Measurements from ENCODE around the gene PADI6. TPM values are rescaled to one million over a fixed set of nuclear protein-coding genes. Genes with fewer than 3 reads are reported as not detected.

Gene PADI6
- total RNA-seq, 1 donor from 2014 or later, result not detected

DNA sequence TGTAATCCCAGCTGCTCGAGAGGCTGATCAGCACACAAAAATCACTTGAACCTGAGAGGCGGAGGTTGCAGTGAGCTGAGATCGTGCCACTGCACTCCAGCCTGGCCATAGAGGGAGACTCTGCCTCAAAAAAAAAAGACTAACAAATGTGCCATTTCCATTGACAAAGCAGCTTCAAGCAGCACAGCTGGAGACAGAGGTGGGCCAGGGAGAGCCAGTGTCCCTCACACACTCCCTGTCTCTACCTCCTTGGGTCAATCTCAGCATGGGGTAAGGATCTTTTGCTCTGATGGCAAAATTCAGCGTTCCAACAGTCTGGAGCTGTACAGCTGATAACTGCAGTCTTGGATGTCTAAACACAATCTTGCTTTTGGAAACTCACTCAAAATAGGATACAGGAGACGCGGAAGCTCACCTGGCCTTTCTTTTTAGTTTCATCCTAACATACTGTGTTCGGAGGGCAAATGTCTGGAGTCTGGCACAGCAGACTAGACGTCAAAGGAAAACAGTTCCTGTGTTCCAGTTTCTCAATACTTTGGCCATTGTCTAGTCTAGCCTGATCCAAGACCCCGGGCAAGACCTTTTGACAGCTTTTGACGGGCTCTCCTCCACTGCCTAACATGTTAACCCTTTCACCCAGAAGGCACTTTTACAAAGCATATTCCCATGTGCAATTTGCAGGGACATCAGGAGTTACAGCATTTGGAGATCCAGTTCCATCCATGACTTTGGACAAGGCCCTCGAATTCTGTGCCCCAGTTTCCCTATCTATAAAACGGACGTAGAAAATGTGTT is 64.6 kb downstream of the PADI6 start:
- Mint-ChIP-seq H3K4me3 (ENCODE audit: low read depth) (peak overlapping the region; percentile 76), H3K27me3 (ENCODE audit: low read depth) (no peaks in the 10 kb centered on the region)

DNA sequence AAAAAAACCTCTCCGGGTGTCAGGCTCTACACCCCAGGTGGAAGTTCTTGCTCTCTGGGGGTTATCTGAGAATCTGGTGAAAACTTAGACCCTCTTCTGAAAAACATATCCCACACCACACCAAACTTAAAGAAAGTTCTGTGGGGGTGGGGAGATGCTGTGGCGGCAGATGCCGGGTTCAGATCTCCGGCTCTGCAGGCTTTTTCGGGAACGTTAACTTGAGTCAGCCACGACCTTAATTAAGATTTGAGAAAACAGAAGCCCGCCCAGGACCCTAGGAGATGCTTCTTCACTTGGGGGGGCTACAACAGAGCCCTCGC is 65.2 kb downstream of the PADI6 start:
- H3K4me3 Mint-ChIP-seq (ENCODE audit: low read depth), result peak overlapping the region; percentile 76
- peaks cover 56% of the 10 kb centered on the region for H3K36me3 Mint-ChIP-seq (ENCODE audit: low read depth)
- peaks cover 32% of the 10 kb centered on the region for H3K4me1 Mint-ChIP-seq (ENCODE audit: low read depth)
- no peaks in the 10 kb centered on the region for H3K27me3 Mint-ChIP-seq (ENCODE audit: low read depth)
- no peaks in the 10 kb centered on the region for H3K9me3 Mint-ChIP-seq
- no peak for DNase-seq (ENCODE audit: low spot score)
- intact Hi-C loops (cut with micrococcal nuclease), result loop anchor here (5.0 kb wide), 1 partner anchor 385 kb away; the partner anchor contains the start of gene SDHB
- peak overlapping the region; percentile 42 for H3K27ac Mint-ChIP-seq

More for the DNA sequence above, 64.6 kb downstream of the PADI6 start:
- intact Hi-C loops (cut with micrococcal nuclease), result loop anchor here (5.0 kb wide), 1 partner anchor 384 kb away; the partner anchor contains the start of gene SDHB
- no peak for DNase-seq (ENCODE audit: low spot score)
- Mint-ChIP-seq H3K4me1 (ENCODE audit: low read depth) (peaks cover 31% of the 10 kb centered on the region), H3K27ac (peak overlapping the region; percentile 42), H3K9me3 (no peaks in the 10 kb centered on the region), H3K36me3 (ENCODE audit: low read depth) (peaks cover 62% of the 10 kb centered on the region)

DNA sequence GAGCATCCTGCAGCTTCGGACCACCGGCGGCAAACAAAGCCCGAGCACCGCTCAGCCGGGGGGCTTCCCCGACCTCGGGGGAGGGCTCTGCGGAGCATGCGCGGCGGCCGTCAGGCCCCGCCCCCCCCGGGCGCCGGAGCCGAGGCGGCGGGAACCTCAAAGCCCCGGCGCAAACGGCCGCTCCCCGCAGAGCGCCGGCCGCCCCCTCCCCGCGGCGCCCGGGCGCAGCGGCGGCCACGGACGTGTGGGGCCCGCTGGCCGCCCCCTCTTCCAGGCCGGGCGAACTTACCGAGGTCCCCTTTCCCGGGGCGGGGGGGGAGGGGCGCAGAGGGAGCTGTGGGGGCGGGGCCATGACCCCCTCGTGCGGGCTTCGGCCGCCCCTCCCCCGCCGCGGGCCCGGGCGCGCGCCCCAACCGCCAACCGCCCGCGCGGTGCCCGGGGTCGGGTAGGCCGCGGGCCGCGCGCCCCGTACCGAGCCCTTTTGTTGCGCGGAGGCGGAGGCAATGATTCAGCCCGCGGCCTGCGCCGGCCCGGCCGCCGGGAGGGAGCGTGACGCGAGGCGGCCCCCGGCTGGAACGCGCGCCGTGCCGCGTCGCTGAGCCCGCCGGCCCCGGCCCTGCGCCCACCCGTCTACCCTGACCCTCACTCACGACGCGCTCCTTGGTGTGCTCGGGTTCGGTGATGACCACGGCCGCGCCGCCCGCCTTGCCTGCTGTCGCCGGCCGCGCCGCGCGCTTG is 65.8 kb downstream of the PADI6 start:
- Mint-ChIP-seq H3K36me3 (ENCODE audit: low read depth) (peaks cover 51% of the 10 kb centered on the region), H3K27ac (peak overlapping the region; percentile 42), H3K9me3 (no peaks in the 10 kb centered on the region), H3K27me3 (ENCODE audit: low read depth) (no peaks in the 10 kb centered on the region), H3K4me3 (ENCODE audit: low read depth) (peak overlapping the region; percentile 76), H3K4me1 (ENCODE audit: low read depth) (peaks cover 33% of the 10 kb centered on the region)
- intact Hi-C loops (cut with micrococcal nuclease), result loop anchor here (2.0 to 5.0 kb wide), 2 partner anchors 17 to 385 kb away; partner anchors contain the start of gene SDHB
- DNase-seq (ENCODE audit: low spot score), result peak; percentile 36

DNA sequence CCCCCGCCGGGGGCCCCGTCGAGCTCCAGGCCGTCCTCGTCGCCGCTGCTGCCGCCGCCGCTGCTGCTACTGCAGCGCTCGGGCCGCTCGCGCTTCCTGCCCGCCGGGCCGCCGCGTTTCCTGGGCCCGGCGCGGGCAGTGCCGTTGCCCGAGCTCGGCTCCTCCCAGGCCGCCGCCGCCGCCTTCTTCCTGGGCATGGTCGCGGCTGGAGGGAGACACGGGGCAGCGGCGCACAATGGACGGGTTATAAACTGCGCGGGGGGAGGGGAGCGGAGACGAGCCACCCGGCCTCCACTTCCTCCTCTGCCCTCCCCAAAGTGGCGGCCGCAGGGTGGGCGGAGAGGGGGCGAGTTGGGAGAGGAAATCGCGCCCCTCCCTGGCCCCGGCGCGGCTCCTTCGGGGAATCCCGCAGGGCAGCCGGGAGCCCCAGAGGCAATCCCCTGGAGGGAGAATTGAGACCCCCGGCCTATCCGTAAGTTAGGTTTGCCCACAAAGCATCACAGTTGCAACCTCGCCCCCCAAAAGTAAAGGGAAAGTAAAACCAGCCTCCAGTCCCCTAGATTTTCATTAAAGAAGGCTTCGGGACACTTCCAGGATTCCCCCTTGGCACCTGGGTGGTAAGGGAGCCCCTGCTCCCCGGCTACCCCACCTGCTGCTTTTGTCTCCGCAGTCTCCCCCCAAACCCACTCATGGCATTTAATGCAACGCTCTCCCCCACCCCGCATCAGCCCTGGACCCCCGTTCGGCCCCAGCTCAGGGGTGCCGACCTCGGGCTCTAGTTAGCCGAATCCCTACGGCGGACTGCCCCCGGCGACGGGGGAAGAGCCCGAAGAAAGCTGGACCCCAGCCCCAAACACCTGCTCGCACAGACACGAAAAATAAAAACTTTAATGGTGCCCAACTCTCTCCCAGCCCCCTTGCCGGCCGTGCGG is 66.6 kb downstream of the PADI6 start:
- Mint-ChIP-seq H3K36me3 (ENCODE audit: low read depth) (peaks cover 45% of the 10 kb centered on the region), H3K4me1 (ENCODE audit: low read depth) (peaks cover 37% of the 10 kb centered on the region), H3K27me3 (ENCODE audit: low read depth) (no peaks in the 10 kb centered on the region), H3K4me3 (ENCODE audit: low read depth) (peak overlapping the region; percentile 97), H3K9me3 (no peaks in the 10 kb centered on the region), H3K27ac (peak overlapping the region; percentile 98)
- intact Hi-C loops (cut with micrococcal nuclease), result loop anchor here (2.0 to 5.0 kb wide), 2 partner anchors 18 to 386 kb away; partner anchors contain the start of gene SDHB
- DNase-seq (ENCODE audit: low spot score), result peak; percentile 68

DNA sequence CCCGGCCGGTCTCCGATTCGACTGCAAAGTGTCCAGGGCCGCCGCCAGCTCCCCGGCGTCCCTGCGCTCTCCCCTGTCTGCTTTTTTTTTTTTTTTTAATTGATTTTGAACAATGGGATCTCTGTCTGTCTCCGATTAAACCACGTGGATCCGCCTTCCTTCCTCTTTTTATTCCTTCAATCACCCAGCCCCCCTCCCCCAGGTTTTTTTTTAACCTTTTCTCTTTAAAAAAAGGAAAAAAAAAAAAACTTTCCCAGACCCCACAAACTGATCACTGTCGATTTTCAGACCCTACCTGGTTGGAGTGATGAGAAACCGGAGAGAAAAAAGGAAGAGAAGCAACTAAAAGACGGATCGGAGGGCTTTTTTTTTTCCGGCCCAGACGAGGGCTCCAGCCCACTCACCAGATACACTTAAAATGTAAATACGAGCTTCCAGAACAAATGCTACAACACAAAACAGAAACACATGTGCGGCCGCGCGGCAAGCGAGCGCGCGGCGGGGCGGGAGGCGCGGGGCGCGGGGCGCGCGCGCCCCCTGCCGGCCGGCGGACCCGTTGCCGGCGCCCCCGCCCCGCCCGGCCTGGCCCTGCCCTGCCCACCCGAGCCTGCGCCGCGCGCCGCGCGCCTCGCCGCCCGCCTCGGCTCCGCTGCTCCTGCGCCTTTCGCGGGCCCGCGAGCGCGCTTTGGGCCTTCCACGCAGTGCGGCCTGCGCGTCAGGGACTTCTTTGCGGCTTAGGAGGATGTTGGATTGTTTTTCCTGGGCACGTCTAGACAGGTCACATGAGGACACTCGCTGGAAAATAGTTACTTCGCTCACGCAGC is 67.5 kb downstream of the PADI6 start, which contains the start of gene RCC2:
Gene RCC2 (minus strand): TSS at position 428 of the 824 bp plus-strand sequence. CDS start 1,163 bp downstream, outside the sequence.
- Mint-ChIP-seq H3K9me3 (no peaks in the 10 kb centered on the region), H3K4me3 (ENCODE audit: low read depth) (peak within 1 kb of the TSS; percentile 97), H3K4me1 (ENCODE audit: low read depth) (peaks cover 37% of the 10 kb centered on the region), H3K27me3 (ENCODE audit: low read depth) (no peaks in the 10 kb centered on the region), H3K27ac (peak within 1 kb of the TSS; percentile 98), H3K36me3 (ENCODE audit: low read depth) (peaks cover 36% of the 10 kb centered on the region)
- intact Hi-C loops (cut with micrococcal nuclease), result loop anchor here (2.0 to 5.0 kb wide), 2 partner anchors 19 to 387 kb away; partner anchors contain the start of gene SDHB
- DNase-seq (ENCODE audit: low spot score), result peak; percentile 69

DNA sequence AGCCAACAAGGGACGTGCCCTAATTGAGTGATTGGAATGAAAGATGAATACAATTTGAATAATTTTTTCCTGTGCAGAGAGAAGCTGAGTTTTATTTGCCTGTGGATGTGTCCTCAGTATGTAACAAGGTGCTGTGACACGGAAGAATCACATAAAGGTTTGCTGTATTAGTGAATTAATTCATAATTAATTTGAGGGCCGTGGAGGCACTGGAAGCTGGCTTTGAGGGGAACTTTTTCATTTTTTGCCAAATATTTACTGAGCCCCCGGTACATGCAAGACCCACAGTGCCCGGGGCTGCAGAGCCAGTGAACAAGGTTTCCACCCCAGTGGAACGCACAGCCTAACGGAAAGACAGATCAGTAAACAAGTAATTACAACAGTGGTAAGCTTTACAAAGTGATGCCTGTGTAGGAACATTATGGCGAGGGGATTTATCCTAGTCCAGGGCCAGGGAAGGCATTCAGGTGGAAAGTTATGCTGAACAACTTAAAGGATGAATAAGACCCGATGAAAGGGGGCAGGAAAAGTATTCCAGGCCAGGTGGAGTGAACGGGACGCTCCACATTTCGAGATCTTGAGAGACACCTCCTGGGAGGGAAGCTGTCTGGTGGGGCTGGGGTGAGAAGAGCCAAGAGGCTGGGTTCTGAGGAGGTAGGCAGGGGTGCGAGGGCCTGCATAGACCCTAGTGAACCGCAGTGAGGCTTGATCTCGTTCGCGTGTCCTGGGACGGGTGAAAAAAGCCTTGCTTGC is 68.3 kb downstream of the PADI6 start:
- Mint-ChIP-seq H3K4me1 (ENCODE audit: low read depth) (peaks cover 35% of the 10 kb centered on the region), H3K4me3 (ENCODE audit: low read depth) (peak overlapping the region; percentile 78), H3K27ac (peak overlapping the region; percentile 39), H3K27me3 (ENCODE audit: low read depth) (no peaks in the 10 kb centered on the region), H3K36me3 (ENCODE audit: low read depth) (peaks cover 28% of the 10 kb centered on the region), H3K9me3 (no peaks in the 10 kb centered on the region)
- intact Hi-C loops (cut with micrococcal nuclease), result no loop called here
- no peak for DNase-seq (ENCODE audit: low spot score)

DNA sequence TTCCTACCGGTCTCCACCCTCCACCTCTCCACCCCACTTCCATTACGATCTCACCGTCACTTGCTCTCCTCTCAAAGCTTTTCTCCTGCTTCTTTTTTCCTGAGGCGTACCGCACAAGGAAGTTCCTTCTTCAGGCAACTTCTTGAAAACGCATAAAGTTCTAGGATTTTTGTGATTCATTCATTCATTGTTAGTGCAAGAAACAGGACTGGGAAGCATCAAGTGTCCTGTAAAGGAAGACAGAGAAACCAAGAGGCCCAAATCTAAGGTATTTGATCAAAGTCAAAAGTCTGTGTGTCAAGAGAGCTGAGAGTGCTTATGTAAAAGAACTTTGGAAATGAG is 68.8 kb downstream of the PADI6 start:
- no peak for DNase-seq (ENCODE audit: low spot score)
- H3K27ac Mint-ChIP-seq, result peak overlapping the region; percentile 39
- H3K27me3 Mint-ChIP-seq (ENCODE audit: low read depth), result no peaks in the 10 kb centered on the region
- peaks cover 24% of the 10 kb centered on the region for H3K36me3 Mint-ChIP-seq (ENCODE audit: low read depth)
- intact Hi-C loops (cut with micrococcal nuclease), result no loop called here
- H3K9me3 Mint-ChIP-seq, result no peaks in the 10 kb centered on the region
- peak overlapping the region; percentile 78 for H3K4me3 Mint-ChIP-seq (ENCODE audit: low read depth)
- peaks cover 35% of the 10 kb centered on the region for H3K4me1 Mint-ChIP-seq (ENCODE audit: low read depth)

DNA sequence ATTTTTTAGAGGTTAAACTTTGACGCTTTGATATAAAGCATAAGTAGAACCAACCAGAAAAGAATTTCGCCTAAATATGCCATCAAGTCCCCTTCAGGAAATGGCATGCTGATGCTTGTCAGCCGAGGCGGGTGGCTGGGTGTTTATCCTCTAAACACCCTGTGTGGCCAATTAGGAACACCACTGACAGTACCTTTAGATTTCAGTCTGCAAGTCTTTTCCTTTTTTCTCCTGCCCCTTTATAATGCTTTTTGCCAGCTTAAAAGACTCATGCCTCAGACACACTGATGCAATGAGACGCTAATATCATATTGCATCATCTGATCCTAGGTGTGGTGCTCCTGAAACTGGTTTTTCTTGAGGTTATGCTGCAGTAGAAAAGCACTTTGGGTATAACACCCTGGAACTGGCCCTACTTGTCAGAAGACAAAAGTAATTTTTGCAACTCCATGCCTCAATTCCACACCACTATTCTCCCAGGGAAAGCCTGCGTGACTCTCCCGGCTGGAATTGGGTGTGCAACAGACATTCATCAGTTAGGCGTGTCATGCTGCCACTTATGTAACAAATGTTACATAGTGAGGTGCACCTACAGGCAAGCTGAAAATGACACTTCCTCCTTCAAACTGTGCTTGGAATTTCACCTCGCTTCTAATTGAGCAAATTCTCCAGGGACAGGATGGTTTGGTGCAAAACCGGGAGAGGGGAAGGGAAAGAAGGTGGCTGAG is 69.4 kb downstream of the PADI6 start:
- peaks cover 32% of the 10 kb centered on the region for H3K4me1 Mint-ChIP-seq (ENCODE audit: low read depth)
- no peaks in the 10 kb centered on the region for H3K27me3 Mint-ChIP-seq (ENCODE audit: low read depth)
- no peak for DNase-seq (ENCODE audit: low spot score)
- peaks cover 18% of the 10 kb centered on the region for H3K36me3 Mint-ChIP-seq (ENCODE audit: low read depth)
- H3K27ac Mint-ChIP-seq, result peak overlapping the region; percentile 65
- H3K9me3 Mint-ChIP-seq, result no peaks in the 10 kb centered on the region
- H3K4me3 Mint-ChIP-seq (ENCODE audit: low read depth), result peak overlapping the region; percentile 78
- intact Hi-C loops (cut with micrococcal nuclease), result no loop called here

DNA sequence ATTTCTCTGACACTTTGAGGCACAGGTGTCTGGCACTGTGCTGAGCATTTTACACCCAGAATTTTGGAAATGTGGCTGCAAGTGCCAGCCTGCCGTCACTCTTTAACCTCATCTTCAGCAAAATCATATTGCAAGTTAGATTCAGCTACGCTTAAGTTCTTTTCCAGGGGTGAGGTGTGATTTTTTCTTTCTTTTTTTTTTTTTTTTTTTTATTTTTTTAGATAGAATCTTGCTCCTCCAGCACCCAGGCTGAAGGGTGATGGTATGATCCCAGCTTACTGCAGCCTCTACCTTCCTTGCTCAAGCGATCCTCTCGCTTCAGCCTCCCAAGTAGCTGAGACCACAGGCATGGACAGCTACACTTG is 70.0 kb downstream of the PADI6 start:
- Mint-ChIP-seq H3K9me3 (no peaks in the 10 kb centered on the region), H3K4me1 (ENCODE audit: low read depth) (peaks cover 26% of the 10 kb centered on the region), H3K27ac (no peak overlapping the region), H3K36me3 (ENCODE audit: low read depth) (peaks cover 12% of the 10 kb centered on the region), H3K27me3 (ENCODE audit: low read depth) (no peaks in the 10 kb centered on the region), H3K4me3 (ENCODE audit: low read depth) (no peak overlapping the region)
- no peak for DNase-seq (ENCODE audit: low spot score)
- intact Hi-C loops (cut with micrococcal nuclease), result no loop called here

DNA sequence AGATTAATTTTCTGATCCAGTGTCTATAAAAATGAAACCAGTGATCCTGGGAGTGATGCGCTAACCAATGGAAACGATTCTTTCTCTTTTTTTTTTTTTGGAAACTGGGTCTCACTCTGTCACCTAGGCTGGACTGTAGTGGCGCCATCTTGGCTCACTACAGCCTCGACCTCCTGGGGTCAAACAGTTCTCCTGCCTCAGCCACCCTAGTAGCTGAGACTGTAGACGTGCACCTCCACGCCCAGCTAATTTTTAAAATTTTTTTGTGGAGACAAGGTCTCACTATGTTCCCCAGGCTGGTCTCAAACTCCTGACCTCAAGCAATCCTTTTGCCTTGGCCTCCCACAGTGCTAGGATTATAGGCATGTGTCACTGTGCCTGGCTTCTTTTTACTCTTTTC is 70.8 kb downstream of the PADI6 start:
- no peak for DNase-seq (ENCODE audit: low spot score)
- peaks cover 26% of the 10 kb centered on the region for H3K4me1 Mint-ChIP-seq (ENCODE audit: low read depth)
- H3K4me3 Mint-ChIP-seq (ENCODE audit: low read depth), result no peak overlapping the region
- H3K9me3 Mint-ChIP-seq, result no peaks in the 10 kb centered on the region
- peaks cover 9% of the 10 kb centered on the region for H3K36me3 Mint-ChIP-seq (ENCODE audit: low read depth)
- no peak overlapping the region for H3K27ac Mint-ChIP-seq
- no peaks in the 10 kb centered on the region for H3K27me3 Mint-ChIP-seq (ENCODE audit: low read depth)
- intact Hi-C loops (cut with micrococcal nuclease), result no loop called here

DNA sequence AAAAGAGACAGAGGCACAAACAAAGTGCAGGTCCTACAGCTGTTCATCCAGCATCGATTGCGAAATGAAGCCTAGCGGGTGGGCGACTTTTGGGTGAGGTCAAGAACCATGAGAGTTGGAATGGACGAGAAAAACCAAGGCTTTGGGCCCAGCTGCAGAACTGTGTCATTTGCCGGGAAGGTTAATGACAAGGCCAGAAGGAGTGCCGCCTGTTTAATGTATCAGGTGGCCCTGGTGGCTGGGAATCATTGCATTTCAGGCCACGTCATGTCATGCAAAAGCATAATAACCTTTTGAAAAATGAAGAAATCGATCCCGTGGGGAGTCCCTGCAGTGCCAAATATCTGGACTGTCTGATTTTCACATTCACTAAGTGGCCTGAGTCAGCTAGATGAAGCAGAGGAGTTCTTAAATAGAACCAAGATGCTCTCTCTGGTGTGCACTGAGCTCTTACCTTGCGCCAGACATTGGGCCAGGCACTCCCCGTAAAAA is 75.6 kb downstream of the PADI6 start:
- Mint-ChIP-seq H3K4me3 (ENCODE audit: low read depth) (no peak overlapping the region), H3K36me3 (ENCODE audit: low read depth) (no peaks in the 10 kb centered on the region), H3K9me3 (no peaks in the 10 kb centered on the region), H3K27ac (no peak overlapping the region), H3K27me3 (ENCODE audit: low read depth) (no peaks in the 10 kb centered on the region), H3K4me1 (ENCODE audit: low read depth) (peaks cover 7% of the 10 kb centered on the region)
- intact Hi-C loops (cut with micrococcal nuclease), result no loop called here
- no peak for DNase-seq (ENCODE audit: low spot score)
